ENCODE data around the gene SLIRP.
A peak's percentile ranks its signal among the peaks of the same experiment; 100 is the strongest.
"Not testable (repeated sequence)": the region's sequence is repeated elsewhere in the genome, so short reads cannot be mapped to it uniquely, and the experiment has no call there.

SLIRP gene

DNA sequence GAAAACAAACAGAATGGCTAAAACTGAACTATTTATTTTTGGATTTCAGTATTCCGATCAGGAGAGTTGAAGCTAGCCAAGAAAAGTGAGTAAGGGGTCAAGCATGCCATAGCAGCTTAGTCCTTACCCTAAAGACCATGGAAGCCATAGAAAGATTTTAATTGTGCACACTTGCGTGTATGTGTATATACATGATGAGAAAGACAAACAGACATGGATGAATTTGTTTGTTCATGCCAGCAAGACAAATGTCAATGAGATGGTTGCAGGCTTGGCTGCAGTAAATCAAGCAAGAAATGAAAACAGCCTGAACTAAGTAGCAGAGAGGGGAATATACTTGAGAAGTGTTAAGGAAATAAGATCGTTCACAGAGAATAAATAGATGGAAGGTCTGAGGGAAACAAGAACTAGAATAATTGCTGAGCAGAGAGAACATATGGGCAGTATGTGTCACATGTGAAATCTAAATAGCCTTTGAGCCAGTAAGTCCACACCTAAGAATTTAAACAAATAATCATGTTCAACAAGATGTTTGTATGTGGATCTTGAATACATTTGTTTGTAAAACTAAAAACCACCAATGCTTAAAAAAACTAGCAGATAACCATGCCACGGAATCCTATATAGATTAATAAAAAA, 38.3 kb downstream of the SLIRP start:
- no peak for DNase-seq

DNA sequence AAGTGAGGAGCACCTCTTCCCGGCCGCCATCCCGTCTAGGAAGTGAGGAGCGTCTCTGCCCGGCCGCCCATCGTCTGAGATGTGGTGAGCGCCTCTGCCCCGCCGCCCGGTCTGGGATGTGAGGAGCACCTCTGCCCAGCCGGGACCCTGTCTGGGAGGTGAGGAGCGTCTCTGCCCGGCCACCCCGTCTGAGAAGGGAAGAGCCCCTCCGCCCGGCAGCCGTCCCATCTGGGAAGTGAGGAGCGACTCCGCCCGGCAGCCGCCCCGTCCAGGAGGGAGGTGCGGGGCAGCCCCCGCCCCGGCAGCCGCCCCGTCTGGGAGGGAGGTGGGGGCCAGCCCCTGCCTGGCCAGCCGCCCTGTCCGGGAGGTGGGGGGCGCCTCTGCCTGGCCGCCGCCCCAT, 39.5 kb downstream of the SLIRP start:
- not testable (repeated sequence) for DNase-seq

DNA sequence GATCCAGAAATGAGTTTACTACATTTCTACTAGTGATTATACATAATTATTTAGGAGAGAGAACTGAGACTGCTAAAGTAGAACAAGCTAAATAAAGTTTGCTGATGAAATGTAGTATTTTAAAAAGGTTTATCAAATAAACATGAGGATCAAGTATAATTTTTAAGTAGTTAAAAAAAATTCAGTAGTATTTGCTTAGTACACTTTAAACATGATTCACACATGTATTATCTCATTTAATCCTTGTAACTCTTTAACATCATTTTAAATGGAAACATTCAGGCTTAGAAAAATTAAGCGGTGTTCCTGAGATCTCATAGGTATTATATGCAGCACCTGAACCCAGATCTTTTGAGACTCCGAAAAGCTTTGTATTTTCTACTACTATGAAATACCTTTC, 44.4 kb downstream of the SLIRP start:
- no peak for DNase-seq

DNA sequence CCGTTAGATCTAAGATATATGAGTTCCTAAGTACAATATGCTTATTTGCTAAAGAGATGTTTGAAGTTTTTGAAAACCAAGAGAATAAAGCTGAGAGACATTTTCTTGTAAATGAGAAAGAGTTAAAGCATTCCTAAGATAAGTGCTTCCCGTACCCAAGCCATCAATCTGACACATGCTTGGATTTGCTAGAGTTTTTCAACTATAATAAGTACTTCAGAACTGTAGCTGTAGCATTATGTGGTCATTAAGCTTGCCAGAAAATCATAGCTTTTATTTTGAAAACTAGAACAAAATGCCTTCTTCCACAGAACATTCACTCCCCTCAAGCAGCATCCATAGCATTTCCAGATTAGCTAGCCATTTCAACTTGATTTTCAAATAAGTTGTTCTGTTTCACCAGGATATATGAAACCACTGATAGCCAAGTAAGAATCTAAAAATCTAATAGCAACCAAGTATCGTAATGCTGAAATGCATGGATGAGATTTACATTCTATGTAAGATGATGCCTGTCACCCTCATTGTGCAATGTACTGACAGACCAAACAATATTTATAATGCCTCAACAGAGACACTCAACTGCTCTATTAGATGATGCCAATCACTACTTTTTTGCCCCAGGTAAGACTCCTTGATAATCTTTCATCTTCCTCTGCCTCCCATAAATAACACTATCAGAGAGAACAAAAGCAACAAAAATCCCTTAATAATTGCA, 45.1 kb downstream of the SLIRP start:
- no peak for DNase-seq

DNA sequence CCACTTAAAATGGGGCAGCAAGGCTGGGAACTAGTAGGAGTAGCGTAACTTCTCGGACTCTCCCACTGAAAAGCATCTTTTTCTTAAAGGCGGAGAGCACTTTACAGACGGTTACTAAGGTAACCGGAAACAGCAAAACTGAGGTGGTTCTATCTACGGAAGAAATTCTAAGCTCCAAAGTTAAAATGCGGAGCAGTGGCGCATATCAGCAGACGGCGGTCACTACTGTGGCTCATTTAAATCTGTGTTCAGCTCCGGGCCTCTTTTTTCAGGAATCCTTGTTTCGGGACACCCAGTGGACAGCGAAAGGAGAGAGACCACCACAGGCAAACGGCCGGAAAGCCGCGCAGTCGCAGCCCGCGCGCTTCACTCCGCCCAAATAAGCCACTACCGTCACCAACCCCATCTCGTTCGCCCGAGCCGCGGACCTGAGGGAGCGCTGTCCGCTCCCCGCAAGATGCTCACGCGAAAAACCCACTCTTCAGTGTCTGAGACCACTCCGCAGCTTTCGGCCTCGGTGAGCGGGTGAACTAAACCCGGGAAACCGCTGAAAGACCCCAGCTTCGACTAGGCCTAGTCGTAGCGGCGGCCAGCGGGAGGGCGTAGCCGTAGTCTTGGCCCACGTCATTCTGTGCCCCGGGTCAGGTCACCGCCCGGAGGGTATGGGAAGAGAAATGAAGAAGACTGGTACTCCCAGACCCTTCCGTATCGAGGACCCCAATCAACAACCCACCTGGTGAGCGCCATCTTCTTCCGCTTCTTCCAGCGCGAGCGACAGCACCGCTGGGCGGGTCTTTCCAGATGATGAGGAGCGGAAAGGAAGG, 52.7 kb downstream of the SLIRP start, which contains the start of gene SNW1:
Gene SNW1 (minus strand): TSS at position 776 of the 824 bp plus-strand sequence. CDS start 29 bp downstream, at position 747.
- DNase-seq, result peak; percentile 97

DNA sequence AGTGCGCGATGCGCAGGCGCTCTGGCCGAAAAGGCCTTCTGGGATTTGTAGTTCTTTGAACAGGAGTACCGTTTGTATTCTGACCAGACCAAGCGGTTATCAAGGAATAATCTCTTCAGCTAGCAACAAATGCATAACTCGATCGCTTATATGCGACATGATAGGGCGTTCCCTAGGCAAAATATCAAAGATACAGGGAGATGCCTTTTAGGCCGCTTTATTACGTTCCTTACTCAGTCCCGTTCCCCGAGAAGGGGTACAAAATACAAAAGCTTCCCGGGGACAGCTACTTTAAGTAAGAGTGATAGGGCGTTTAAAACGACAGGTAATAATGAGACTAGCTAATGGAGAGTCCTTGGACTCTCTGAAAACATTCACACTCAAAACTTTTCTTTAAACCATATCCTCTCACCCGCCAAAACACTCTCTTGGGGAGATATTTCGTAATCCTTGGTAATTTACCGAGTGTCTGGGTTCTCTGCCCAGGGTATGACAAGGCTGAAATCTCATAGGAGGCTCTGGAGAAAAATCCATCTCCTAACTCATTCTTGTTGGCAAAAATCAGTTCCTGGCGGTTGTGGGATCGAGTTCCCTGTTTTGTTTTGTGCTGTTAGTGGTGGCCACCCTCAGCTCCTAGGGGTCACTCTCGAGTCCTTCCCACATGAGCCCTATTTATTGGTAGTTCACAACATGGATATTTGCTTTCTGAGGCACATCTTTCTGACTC, 53.5 kb downstream of the SLIRP start:
- DNase-seq, result no peak

DNA sequence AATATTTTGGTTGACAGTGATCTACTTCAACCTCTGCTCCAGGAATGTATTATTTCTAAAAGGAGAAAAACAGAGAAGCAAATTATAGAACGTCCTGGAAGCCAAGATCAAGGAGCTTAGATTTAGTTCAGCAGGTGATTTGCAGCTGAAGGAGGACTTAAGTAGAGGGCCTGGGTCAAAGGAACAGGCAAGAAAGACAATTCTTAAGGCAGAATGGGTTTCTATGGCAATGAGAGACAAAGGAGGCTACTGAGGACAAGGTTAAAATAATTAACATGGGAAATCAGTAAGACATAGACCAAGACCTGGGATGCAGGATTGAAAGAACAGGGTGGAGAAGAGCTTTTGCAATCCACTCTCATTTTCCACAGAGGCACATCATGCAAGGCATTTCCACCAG, 55.4 kb downstream of the SLIRP start:
- no peak for DNase-seq

DNA sequence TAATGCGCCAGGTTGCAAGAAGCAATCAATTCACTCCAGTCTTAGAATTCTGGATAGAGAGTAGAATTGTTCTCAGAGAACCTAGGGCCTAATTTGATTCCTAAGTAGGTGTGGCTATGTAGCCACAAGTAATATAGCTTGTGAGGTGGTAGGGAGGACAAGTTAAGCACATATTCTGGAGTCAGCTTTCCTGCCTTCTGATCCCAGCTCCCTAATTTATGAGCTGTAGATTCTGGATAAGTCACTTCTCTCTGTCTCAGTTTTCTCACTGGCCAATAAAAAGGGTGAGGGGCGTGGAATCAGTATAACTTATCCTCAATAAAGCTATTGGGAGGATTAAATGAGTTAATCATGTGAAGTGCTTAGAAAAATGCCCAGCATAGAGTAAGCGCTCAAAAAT, 56.1 kb downstream of the SLIRP start:
- no peak for DNase-seq

Data from activated CD4-positive, alpha-beta T cell treated with anti-CD3 and anti-CD28 coated beads, Interleukin-2, amount 50 U/mL, for 16 hours (primary cell).